SK-N-SH treated with all-trans-retinoic acid at 6 μM for 48 hours (cell line): Measurements from ENCODE around the gene FAM186B.

Source experiments
- ATAC-seq: fragments of 200-7000 bp; cut with Tn5 transposase; 3 replicates; pipeline ENCODE4 v1.9.1; 2020; ENCODE audit warnings: mild to moderate bottlenecking, moderate library complexity
- ARNTL ChIP-seq: fragments of 450-650 bp; formaldehyde crosslinking; IDR thresholded peaks from 2 replicates; pipeline ENCODE4 v1.5.0; 2020; ENCODE audit warnings: low read depth, mild to moderate bottlenecking, moderate library complexity, borderline replicate concordance
- BACH2 ChIP-seq: fragments of 250-450 bp; sonication (Bioruptor Pico); IDR thresholded peaks from 2 replicates; pipeline ENCODE4 v1.9.0; 2021; ENCODE audit warnings: mild to moderate bottlenecking, borderline replicate concordance
- CREB5 ChIP-seq: fragments of 250-450 bp; sonication (Bioruptor Pico); IDR thresholded peaks from 2 replicates; pipeline ENCODE4 v1.5.1; 2020; ENCODE audit warnings: low read depth, mild to moderate bottlenecking, moderate library complexity
- CSDC2 ChIP-seq: fragments of 250-450 bp; sonication (Bioruptor Pico); IDR thresholded peaks from 2 replicates; pipeline ENCODE4 v1.5.0; 2020; ENCODE audit warnings: mild to moderate bottlenecking, moderate library complexity
- ESRRG ChIP-seq: fragments of 250-450 bp; sonication (Bioruptor Pico); IDR thresholded peaks from 2 replicates; pipeline ENCODE4 v1.6.1; 2021; ENCODE audit warnings: mild to moderate bottlenecking
- ISL1 ChIP-seq: fragments of 250-450 bp; sonication (Bioruptor Pico); IDR thresholded peaks from 2 replicates; pipeline ENCODE4 v2.1.2; 2022; ENCODE audit warnings: mild to moderate bottlenecking, moderate library complexity
- OSR1 ChIP-seq: fragments of 250-450 bp; sonication (Bioruptor Pico); IDR thresholded peaks from 2 replicates; pipeline ENCODE4 v1.8.0; 2022; ENCODE audit warnings: moderate library complexity, mild to moderate bottlenecking, inconsistent platforms
- POU6F1 ChIP-seq: fragments of 250-450 bp; sonication (Bioruptor Pico); IDR thresholded peaks from 2 replicates; pipeline ENCODE4 v1.8.0; 2021; ENCODE audit warnings: low read depth, mild to moderate bottlenecking, moderate library complexity, borderline replicate concordance
- PPARA ChIP-seq: fragments of 250-450 bp; sonication (Bioruptor Pico); IDR thresholded peaks from 2 replicates; pipeline ENCODE4 v1.5.0; 2020; ENCODE audit warnings: mild to moderate bottlenecking, borderline replicate concordance
- SNAI2 ChIP-seq: fragments of 250-450 bp; sonication (Bioruptor Pico); IDR thresholded peaks from 2 replicates; pipeline ENCODE4 v1.5.0; 2020; ENCODE audit warnings: mild to moderate bottlenecking, moderate library complexity
- TOX ChIP-seq: fragments of 250-450 bp; sonication (Bioruptor Pico); IDR thresholded peaks from 2 replicates; pipeline ENCODE4 v1.8.0; 2021; ENCODE audit warnings: mild to moderate bottlenecking, moderate library complexity, borderline replicate concordance
- TSHZ2 ChIP-seq: fragments of 250-450 bp; sonication (Bioruptor Pico); IDR thresholded peaks from 2 replicates; pipeline ENCODE4 v1.5.0; 2020; ENCODE audit warnings: mild to moderate bottlenecking, moderate library complexity
- ZFP3 ChIP-seq: fragments of 250-450 bp; sonication (Bioruptor Pico); IDR thresholded peaks from 2 replicates; pipeline ENCODE4 v1.5.0; 2020; ENCODE audit warnings: mild to moderate bottlenecking, moderate library complexity
- ZFP30 ChIP-seq: fragments of 450-650 bp; formaldehyde crosslinking; IDR thresholded peaks from 2 replicates; pipeline ENCODE4 v1.5.0; 2022; ENCODE audit warnings: mild to moderate bottlenecking, moderate library complexity
- ZNF70 ChIP-seq: fragments of 450-650 bp; formaldehyde crosslinking; IDR thresholded peaks from 2 replicates; pipeline ENCODE4 v1.5.0; 2020; ENCODE audit warnings: mild to moderate bottlenecking, moderate library complexity
- ZNF8 ChIP-seq: fragments of 450-650 bp; formaldehyde crosslinking; IDR thresholded peaks from 2 replicates; pipeline ENCODE4 v1.5.0; 2020; ENCODE audit warnings: mild to moderate bottlenecking, moderate library complexity
- TF ChIP-seq, protein P1 (sequence below): fragments of 250-450 bp; sonication (Bioruptor Pico); IDR thresholded peaks from 2 replicates; pipeline ENCODE4 v1.8.0; 2020; ENCODE audit warnings: mild to moderate bottlenecking, moderate library complexity, borderline replicate concordance
- TF ChIP-seq, protein P2 (sequence below): fragments of 250-450 bp; sonication (Bioruptor Pico); IDR thresholded peaks from 2 replicates; pipeline ENCODE4 v1.5.1; 2021; ENCODE audit warnings: mild to moderate bottlenecking, moderate library complexity

FAM186B gene

DNA sequence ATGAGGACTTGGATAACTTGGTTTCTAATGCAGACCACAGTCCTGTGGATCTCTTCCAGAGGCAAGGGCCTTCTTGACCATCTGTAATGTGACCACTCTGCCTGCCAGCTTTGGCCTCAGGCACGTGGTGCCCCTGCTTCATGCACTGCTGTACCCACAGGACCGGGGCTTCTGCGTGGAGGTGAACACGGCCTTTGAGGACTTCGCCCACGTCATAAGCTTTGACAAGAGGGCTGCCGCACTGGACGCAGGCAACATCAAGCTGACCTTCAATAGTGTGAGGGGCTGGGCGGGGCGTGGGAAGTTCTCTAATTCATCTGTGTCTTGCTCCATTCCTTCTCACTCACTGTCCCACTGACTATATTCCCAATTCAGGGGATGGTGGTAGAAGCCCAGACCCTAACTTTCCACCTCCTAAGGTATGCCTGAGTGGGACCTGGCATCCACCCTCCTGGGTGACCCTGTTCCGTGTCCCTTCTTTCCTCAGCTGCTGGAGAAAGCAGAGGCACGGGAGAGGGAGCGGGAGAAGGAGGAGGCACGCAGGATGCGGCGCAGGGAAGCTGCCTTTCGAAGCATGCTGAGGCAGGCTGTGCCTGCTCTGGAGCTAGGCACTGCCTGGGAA is 36.4 kb upstream of the FAM186B start:
- ATAC-seq = no peak
- no peak for TF ChIP-seq TSHZ2 (CRISPR knock-in tag)
- TF ChIP-seq SNAI2 (CRISPR knock-in tag) = no peak
- no peak for TF ChIP-seq ISL1 (CRISPR knock-in tag)
- TF ChIP-seq CREB5 (CRISPR knock-in tag) = no peak
- TF ChIP-seq ESRRG (CRISPR knock-in tag) = no peak
- TF ChIP-seq ZNF70 (CRISPR knock-in tag) = no peak
- no peak for TF ChIP-seq ZNF8 (CRISPR knock-in tag)
- TF ChIP-seq TOX (CRISPR knock-in tag) = no peak
- TF ChIP-seq PPARA = no peak
- TF ChIP-seq POU6F1 (CRISPR knock-in tag) = no peak
- TF ChIP-seq, all 23 proteins: peak for 0

DNA sequence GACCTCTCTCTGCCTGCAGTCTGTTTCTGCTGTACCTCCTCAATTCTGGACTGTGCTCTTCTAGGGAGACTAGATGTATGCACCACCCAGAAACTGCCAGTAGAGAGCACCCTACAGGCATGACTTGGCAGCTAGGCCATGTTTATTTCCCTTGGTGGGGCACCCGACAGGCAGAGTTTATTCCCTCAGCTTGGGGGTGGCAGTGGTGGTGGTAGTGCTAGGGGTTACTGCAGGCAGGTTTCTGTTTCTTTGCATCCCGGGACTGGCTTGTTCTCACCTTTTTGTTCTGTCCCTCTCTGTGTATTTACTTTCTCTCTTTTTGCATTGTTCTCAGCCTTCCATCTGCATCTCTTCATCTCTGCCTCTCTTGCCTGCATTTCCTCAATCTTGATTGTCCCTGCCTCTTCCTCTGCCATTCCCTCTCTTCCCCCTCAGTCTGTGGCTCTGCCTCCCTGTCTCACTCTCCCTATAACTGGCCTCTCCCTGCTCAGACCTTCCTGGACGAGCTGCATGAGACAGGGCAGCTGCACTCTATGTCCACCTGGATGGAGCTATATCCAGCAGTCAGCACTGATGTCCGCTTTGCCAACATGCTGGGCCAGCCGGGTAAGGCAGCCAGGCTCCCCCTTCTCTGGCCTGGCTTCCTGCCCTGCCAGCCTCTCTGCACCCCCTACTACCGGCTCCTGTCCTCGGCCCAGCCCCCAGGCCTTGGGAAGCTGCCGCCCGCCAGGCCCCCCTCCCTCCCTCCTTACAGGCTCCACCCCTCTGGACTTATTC is 31.7 kb upstream of the FAM186B start:
- ATAC-seq = peak; percentile 93
- no peak for TF ChIP-seq ZNF8 (CRISPR knock-in tag)
- TF ChIP-seq ZNF70 (CRISPR knock-in tag) = no peak
- TF ChIP-seq CSDC2 (CRISPR knock-in tag) = no peak
- no peak for TF ChIP-seq ARNTL (CRISPR knock-in tag)
- TF ChIP-seq, protein P1, sequence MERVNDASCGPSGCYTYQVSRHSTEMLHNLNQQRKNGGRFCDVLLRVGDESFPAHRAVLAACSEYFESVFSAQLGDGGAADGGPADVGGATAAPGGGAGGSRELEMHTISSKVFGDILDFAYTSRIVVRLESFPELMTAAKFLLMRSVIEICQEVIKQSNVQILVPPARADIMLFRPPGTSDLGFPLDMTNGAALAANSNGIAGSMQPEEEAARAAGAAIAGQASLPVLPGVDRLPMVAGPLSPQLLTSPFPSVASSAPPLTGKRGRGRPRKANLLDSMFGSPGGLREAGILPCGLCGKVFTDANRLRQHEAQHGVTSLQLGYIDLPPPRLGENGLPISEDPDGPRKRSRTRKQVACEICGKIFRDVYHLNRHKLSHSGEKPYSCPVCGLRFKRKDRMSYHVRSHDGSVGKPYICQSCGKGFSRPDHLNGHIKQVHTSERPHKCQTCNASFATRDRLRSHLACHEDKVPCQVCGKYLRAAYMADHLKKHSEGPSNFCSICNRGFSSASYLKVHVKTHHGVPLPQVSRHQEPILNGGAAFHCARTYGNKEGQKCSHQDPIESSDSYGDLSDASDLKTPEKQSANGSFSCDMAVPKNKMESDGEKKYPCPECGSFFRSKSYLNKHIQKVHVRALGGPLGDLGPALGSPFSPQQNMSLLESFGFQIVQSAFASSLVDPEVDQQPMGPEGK = no peak
- TF ChIP-seq BACH2 (CRISPR knock-in tag) = no peak
- TF ChIP-seq TSHZ2 (CRISPR knock-in tag) = no peak
- TF ChIP-seq ZFP3 (CRISPR knock-in tag) = no peak
- TF ChIP-seq OSR1 (CRISPR knock-in tag) = no peak
- TF ChIP-seq CREB5 (CRISPR knock-in tag) = no peak
- TF ChIP-seq, protein P2, sequence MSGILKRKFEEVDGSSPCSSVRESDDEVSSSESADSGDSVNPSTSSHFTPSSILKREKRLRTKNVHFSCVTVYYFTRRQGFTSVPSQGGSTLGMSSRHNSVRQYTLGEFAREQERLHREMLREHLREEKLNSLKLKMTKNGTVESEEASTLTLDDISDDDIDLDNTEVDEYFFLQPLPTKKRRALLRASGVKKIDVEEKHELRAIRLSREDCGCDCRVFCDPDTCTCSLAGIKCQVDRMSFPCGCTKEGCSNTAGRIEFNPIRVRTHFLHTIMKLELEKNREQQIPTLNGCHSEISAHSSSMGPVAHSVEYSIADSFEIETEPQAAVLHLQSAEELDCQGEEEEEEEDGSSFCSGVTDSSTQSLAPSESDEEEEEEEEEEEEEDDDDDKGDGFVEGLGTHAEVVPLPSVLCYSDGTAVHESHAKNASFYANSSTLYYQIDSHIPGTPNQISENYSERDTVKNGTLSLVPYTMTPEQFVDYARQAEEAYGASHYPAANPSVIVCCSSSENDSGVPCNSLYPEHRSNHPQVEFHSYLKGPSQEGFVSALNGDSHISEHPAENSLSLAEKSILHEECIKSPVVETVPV = no peak
- no peak for TF ChIP-seq ZFP30
- no peak for TF ChIP-seq POU6F1 (CRISPR knock-in tag)
- no peak; the same call in 1 of the 2 replicates for TF ChIP-seq SNAI2 (CRISPR knock-in tag)
- TF ChIP-seq, all 23 proteins: peak for 0
